GM04504 (cell line): Measurements from ENCODE around the gene ZMYND8.
A peak's percentile ranks its signal among the peaks of the same experiment; 100 is the strongest.
"Not testable (repeated sequence)": the region's sequence is repeated elsewhere in the genome, so short reads cannot be mapped to it uniquely, and the experiment has no call there.

Source experiments
- DNase-seq: peaks from one replicate; pipeline ENCODE4 v3.0.0-alpha.2; 2012; ENCODE audit warnings: low read depth

The ZMYND8 gene

GRCh38 chr20:47204008-47204849 is 152.3 kb downstream of the ZMYND8 start:
- DNase-seq, result peak; percentile 22

GRCh38 chr20:47202733-47203667 is 153.5 kb downstream of the ZMYND8 start:
- DNase-seq, result no peak

- no peak for DNase-seq
Measured at GRCh38 chr20:47201074-47201730, 155.3 kb downstream of the ZMYND8 start.

- no peak for DNase-seq
Measured at GRCh38 chr20:47198996-47199552, 157.4 kb downstream of the ZMYND8 start.

- DNase-seq, result no peak
Measured at GRCh38 chr20:47198254-47198671, 158.2 kb downstream of the ZMYND8 start.

GRCh38 chr20:47196091-47197081 is 160.1 kb downstream of the ZMYND8 start:
- DNase-seq, result no peak

GRCh38 chr20:47195573-47195972 is 160.9 kb downstream of the ZMYND8 start:
- no peak for DNase-seq

GRCh38 chr20:47191956-47192355 is 164.5 kb downstream of the ZMYND8 start:
- no peak for DNase-seq

- DNase-seq, result no peak
Measured at GRCh38 chr20:47191074-47191673, 165.3 kb downstream of the ZMYND8 start.

GRCh38 chr20:47189060-47189459 is 167.4 kb downstream of the ZMYND8 start:
- DNase-seq, result no peak

- no peak for DNase-seq
Measured at GRCh38 chr20:47188540-47188939, 168.0 kb downstream of the ZMYND8 start.

- DNase-seq, result no peak
Measured at GRCh38 chr20:47187450-47188195, 168.9 kb downstream of the ZMYND8 start.

GRCh38 chr20:47183367-47183766 is 173.1 kb downstream of the ZMYND8 start:
- no peak for DNase-seq

GRCh38 chr20:47181056-47181862 is 175.2 kb downstream of the ZMYND8 start:
- peak; percentile 31 for DNase-seq

- DNase-seq, result no peak
Measured at GRCh38 chr20:47179267-47179666, 177.2 kb downstream of the ZMYND8 start.

GRCh38 chr20:47178851-47179250 is 177.6 kb downstream of the ZMYND8 start:
- DNase-seq, result no peak

GRCh38 chr20:47178277-47178676 is 178.2 kb downstream of the ZMYND8 start:
- DNase-seq, result no peak

- not testable (repeated sequence) for DNase-seq
Measured at GRCh38 chr20:47176217-47176616, 180.3 kb downstream of the ZMYND8 start.

GRCh38 chr20:47175493-47175892 is 181.0 kb downstream of the ZMYND8 start:
- DNase-seq, result no peak
